OCI-LY1 (cell line): ENCODE results near the gene ZSWIM1.

Source experiments
- CTCF ChIP-seq: fragments of 200-600 bp; sonication (generic), shearing (Covaris generic); IDR thresholded peaks from 2 replicates; pipeline ENCODE4 v1.5.1; 2017; ENCODE audit warnings: mild to moderate bottlenecking, antibody characterized with exemption, low read length, moderate library complexity, mixed read lengths
- EZH2 ChIP-seq: fragments of 200-600 bp; sonication (generic), shearing (Covaris generic); IDR thresholded peaks from 2 replicates; pipeline ENCODE4 v1.8.0; 2017; ENCODE audit warnings: borderline replicate concordance, mixed run types, mild to moderate bottlenecking, antibody characterized with exemption, low read length, moderate library complexity, mixed read lengths

- TF ChIP-seq CTCF, result no peak
- TF ChIP-seq EZH2, result no peak
These were observed 28.7 kb upstream of the ZSWIM1 start for GRCh38 chr20:45852326-45852725.
